Measurements from ENCODE around the gene SMAD6.

The SMAD6 gene

GRCh38 chr15:66658855-66659254 lies 43.2 kb upstream of the SMAD6 start:
- Histone ChIP-seq H3K27ac (ENCODE audit: low read depth, low read length) (no peak overlapping the region), H2AFZ (ENCODE audit: low read length, unreplicated experiment) (no peak overlapping the region), H3K4me3 (ENCODE audit: low read depth, low read length) (no peak overlapping the region), H3K27me3 (ENCODE audit: insufficient read depth, low read length) (no peaks in the 10 kb centered on the region), H3K79me2 (ENCODE audit: control insufficient read depth, insufficient read depth, low read length, unreplicated experiment) (no peaks in the 10 kb centered on the region), H3K4me1 (ENCODE audit: control insufficient read depth, insufficient read depth, low read length, unreplicated experiment) (no peaks in the 10 kb centered on the region), H3K36me3 (ENCODE audit: insufficient read depth, low read length) (no peaks in the 10 kb centered on the region)

- H3K4me3 ChIP-seq (ENCODE audit: low read depth, low read length): no peak overlapping the region
- no peaks in the 10 kb centered on the region for H3K4me1 ChIP-seq (ENCODE audit: control insufficient read depth, insufficient read depth, low read length, unreplicated experiment)
- H3K36me3 ChIP-seq (ENCODE audit: insufficient read depth, low read length): no peaks in the 10 kb centered on the region
- H3K27me3 ChIP-seq (ENCODE audit: insufficient read depth, low read length): no peaks in the 10 kb centered on the region
- H3K79me2 ChIP-seq (ENCODE audit: control insufficient read depth, insufficient read depth, low read length, unreplicated experiment): no peaks in the 10 kb centered on the region
- H2AFZ ChIP-seq (ENCODE audit: low read length, unreplicated experiment): no peak overlapping the region
- H3K27ac ChIP-seq (ENCODE audit: low read depth, low read length): no peak overlapping the region
Observed at GRCh38 chr15:66659384-66659783, 42.7 kb upstream of the SMAD6 start.

- Histone ChIP-seq H2AFZ (ENCODE audit: low read length, unreplicated experiment) (no peak overlapping the region), H3K79me2 (ENCODE audit: control insufficient read depth, insufficient read depth, low read length, unreplicated experiment) (no peaks in the 10 kb centered on the region), H3K36me3 (ENCODE audit: insufficient read depth, low read length) (no peaks in the 10 kb centered on the region), H3K27me3 (ENCODE audit: insufficient read depth, low read length) (no peaks in the 10 kb centered on the region), H3K4me1 (ENCODE audit: control insufficient read depth, insufficient read depth, low read length, unreplicated experiment) (no peaks in the 10 kb centered on the region), H3K27ac (ENCODE audit: low read depth, low read length) (no peak overlapping the region), H3K4me3 (ENCODE audit: low read depth, low read length) (no peak overlapping the region)
Observed at GRCh38 chr15:66661432-66662096, 40.5 kb upstream of the SMAD6 start.

GRCh38 chr15:66662522-66662921 lies 39.5 kb upstream of the SMAD6 start:
- Histone ChIP-seq H3K4me3 (ENCODE audit: low read depth, low read length) (no peak overlapping the region), H3K27ac (ENCODE audit: low read depth, low read length) (no peak overlapping the region), H3K4me1 (ENCODE audit: control insufficient read depth, insufficient read depth, low read length, unreplicated experiment) (no peaks in the 10 kb centered on the region), H2AFZ (ENCODE audit: low read length, unreplicated experiment) (no peak overlapping the region), H3K36me3 (ENCODE audit: insufficient read depth, low read length) (no peaks in the 10 kb centered on the region), H3K27me3 (ENCODE audit: insufficient read depth, low read length) (no peaks in the 10 kb centered on the region), H3K79me2 (ENCODE audit: control insufficient read depth, insufficient read depth, low read length, unreplicated experiment) (no peaks in the 10 kb centered on the region)

- Histone ChIP-seq H3K79me2 (ENCODE audit: control insufficient read depth, insufficient read depth, low read length, unreplicated experiment) (no peaks in the 10 kb centered on the region), H3K4me3 (ENCODE audit: low read depth, low read length) (no peak overlapping the region), H3K36me3 (ENCODE audit: insufficient read depth, low read length) (no peaks in the 10 kb centered on the region), H2AFZ (ENCODE audit: low read length, unreplicated experiment) (no peak overlapping the region), H3K27ac (ENCODE audit: low read depth, low read length) (no peak overlapping the region), H3K4me1 (ENCODE audit: control insufficient read depth, insufficient read depth, low read length, unreplicated experiment) (no peaks in the 10 kb centered on the region), H3K27me3 (ENCODE audit: insufficient read depth, low read length) (no peaks in the 10 kb centered on the region)
Observed at GRCh38 chr15:66663664-66664063, 38.4 kb upstream of the SMAD6 start.

DNA sequence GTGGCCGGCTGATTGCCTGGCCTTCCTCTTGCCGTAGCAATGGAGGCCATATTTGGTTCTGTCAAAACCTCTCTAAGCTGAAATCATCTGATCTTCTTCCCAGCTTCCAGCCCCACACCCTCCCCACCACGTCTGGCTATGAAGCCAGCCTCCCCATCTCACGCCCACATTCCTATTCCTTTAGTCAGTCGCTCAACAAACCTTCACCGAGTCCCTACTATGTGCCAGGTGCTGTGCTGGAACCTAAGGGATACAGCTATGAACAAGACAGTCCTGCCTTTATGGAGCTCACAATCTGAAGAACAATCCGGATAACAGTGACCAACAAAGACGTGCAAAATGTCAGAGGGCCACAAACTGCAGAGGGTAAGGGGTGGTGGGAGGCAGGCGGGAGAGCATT lies 31.9 kb upstream of the SMAD6 start:
- no peak overlapping the region for H3K4me3 ChIP-seq (ENCODE audit: low read depth, low read length)
- H3K4me1 ChIP-seq (ENCODE audit: control insufficient read depth, insufficient read depth, low read length, unreplicated experiment): no peaks in the 10 kb centered on the region
- H3K79me2 ChIP-seq (ENCODE audit: control insufficient read depth, insufficient read depth, low read length, unreplicated experiment): no peaks in the 10 kb centered on the region
- no peak overlapping the region for H3K27ac ChIP-seq (ENCODE audit: low read depth, low read length)
- no peak overlapping the region for H2AFZ ChIP-seq (ENCODE audit: low read length, unreplicated experiment)
- no peaks in the 10 kb centered on the region for H3K36me3 ChIP-seq (ENCODE audit: insufficient read depth, low read length)
- H3K27me3 ChIP-seq (ENCODE audit: insufficient read depth, low read length): no peaks in the 10 kb centered on the region

- no peak overlapping the region for H3K4me3 ChIP-seq (ENCODE audit: low read depth, low read length)
- no peak overlapping the region for H3K27ac ChIP-seq (ENCODE audit: low read depth, low read length)
- peaks cover 5% of the 10 kb centered on the region for H3K4me1 ChIP-seq (ENCODE audit: control insufficient read depth, insufficient read depth, low read length, unreplicated experiment)
- H2AFZ ChIP-seq (ENCODE audit: low read length, unreplicated experiment): no peak overlapping the region
- no peaks in the 10 kb centered on the region for H3K36me3 ChIP-seq (ENCODE audit: insufficient read depth, low read length)
- no peaks in the 10 kb centered on the region for H3K79me2 ChIP-seq (ENCODE audit: control insufficient read depth, insufficient read depth, low read length, unreplicated experiment)
- H3K27me3 ChIP-seq (ENCODE audit: insufficient read depth, low read length): no peaks in the 10 kb centered on the region
Observed at GRCh38 chr15:66670762-66671580, 31.1 kb upstream of the SMAD6 start.

GRCh38 chr15:66672867-66673266 lies 29.2 kb upstream of the SMAD6 start:
- H3K27me3 ChIP-seq (ENCODE audit: insufficient read depth, low read length): no peaks in the 10 kb centered on the region
- H3K36me3 ChIP-seq (ENCODE audit: insufficient read depth, low read length): no peaks in the 10 kb centered on the region
- peaks cover 5% of the 10 kb centered on the region for H3K4me1 ChIP-seq (ENCODE audit: control insufficient read depth, insufficient read depth, low read length, unreplicated experiment)
- H2AFZ ChIP-seq (ENCODE audit: low read length, unreplicated experiment): no peak overlapping the region
- H3K27ac ChIP-seq (ENCODE audit: low read depth, low read length): no peak overlapping the region
- no peak overlapping the region for H3K4me3 ChIP-seq (ENCODE audit: low read depth, low read length)
- no peaks in the 10 kb centered on the region for H3K79me2 ChIP-seq (ENCODE audit: control insufficient read depth, insufficient read depth, low read length, unreplicated experiment)

- H3K4me3 ChIP-seq (ENCODE audit: low read depth, low read length): no peak overlapping the region
- H3K27ac ChIP-seq (ENCODE audit: low read depth, low read length): no peak overlapping the region
- H2AFZ ChIP-seq (ENCODE audit: low read length, unreplicated experiment): no peak overlapping the region
- H3K79me2 ChIP-seq (ENCODE audit: control insufficient read depth, insufficient read depth, low read length, unreplicated experiment): no peaks in the 10 kb centered on the region
- no peaks in the 10 kb centered on the region for H3K36me3 ChIP-seq (ENCODE audit: insufficient read depth, low read length)
- no peaks in the 10 kb centered on the region for H3K27me3 ChIP-seq (ENCODE audit: insufficient read depth, low read length)
- H3K4me1 ChIP-seq (ENCODE audit: control insufficient read depth, insufficient read depth, low read length, unreplicated experiment): peaks cover 5% of the 10 kb centered on the region
Observed at GRCh38 chr15:66673410-66674322, 28.4 kb upstream of the SMAD6 start.

DNA sequence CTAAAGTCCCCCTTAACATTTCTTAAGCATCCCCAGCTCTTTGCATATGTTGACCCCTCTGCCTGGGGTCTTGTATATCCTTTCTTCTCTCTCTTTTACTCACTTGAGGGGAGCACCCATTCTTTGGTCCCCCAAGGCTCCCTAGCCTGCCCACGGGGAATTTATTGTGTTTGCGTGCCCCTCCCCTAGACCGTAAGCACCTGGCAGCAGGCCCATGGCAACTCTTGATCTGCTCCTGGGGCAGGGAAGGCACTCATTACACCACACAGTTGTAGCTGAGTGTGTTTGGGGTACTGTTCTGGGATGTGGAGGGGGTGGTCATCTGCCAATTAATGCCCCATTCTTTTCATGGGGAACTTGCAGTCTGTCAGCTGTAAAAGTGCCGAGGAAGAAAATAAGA lies 27.3 kb upstream of the SMAD6 start:
- no peak overlapping the region for H2AFZ ChIP-seq (ENCODE audit: low read length, unreplicated experiment)

More for the DNA sequence above, 27.3 kb upstream of the SMAD6 start:
- Histone ChIP-seq H3K4me1 (ENCODE audit: control insufficient read depth, insufficient read depth, low read length, unreplicated experiment) (peaks cover 5% of the 10 kb centered on the region), H3K27me3 (ENCODE audit: insufficient read depth, low read length) (no peaks in the 10 kb centered on the region), H3K79me2 (ENCODE audit: control insufficient read depth, insufficient read depth, low read length, unreplicated experiment) (no peaks in the 10 kb centered on the region), H3K27ac (ENCODE audit: low read depth, low read length) (no peak overlapping the region), H3K36me3 (ENCODE audit: insufficient read depth, low read length) (no peaks in the 10 kb centered on the region), H3K4me3 (ENCODE audit: low read depth, low read length) (no peak overlapping the region)

Data from ACC112 (cell line).